Measurements from ENCODE around the gene KBTBD8.

DNA sequence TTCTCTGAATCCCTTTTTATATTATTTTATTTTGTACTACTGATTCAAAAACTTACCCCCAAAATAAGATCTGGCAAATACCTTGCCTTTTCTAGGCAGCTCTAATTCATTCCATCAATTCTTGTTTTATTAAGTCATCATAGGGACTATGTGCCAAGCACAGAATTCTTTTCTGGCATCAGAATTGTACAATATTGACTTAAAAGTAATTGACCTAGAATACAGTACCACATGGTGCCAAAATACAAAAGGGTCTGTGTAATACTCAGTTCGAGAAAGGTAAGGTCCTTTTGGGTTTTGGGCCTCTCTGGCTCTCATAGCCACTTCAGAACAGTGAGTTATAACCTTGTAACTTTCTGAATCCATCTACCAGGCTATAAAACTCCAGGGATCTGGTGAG, 46.2 kb downstream of the KBTBD8 start:
- TF ChIP-seq, protein P1, sequence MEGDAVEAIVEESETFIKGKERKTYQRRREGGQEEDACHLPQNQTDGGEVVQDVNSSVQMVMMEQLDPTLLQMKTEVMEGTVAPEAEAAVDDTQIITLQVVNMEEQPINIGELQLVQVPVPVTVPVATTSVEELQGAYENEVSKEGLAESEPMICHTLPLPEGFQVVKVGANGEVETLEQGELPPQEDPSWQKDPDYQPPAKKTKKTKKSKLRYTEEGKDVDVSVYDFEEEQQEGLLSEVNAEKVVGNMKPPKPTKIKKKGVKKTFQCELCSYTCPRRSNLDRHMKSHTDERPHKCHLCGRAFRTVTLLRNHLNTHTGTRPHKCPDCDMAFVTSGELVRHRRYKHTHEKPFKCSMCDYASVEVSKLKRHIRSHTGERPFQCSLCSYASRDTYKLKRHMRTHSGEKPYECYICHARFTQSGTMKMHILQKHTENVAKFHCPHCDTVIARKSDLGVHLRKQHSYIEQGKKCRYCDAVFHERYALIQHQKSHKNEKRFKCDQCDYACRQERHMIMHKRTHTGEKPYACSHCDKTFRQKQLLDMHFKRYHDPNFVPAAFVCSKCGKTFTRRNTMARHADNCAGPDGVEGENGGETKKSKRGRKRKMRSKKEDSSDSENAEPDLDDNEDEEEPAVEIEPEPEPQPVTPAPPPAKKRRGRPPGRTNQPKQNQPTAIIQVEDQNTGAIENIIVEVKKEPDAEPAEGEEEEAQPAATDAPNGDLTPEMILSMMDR (IDR thresholded peaks at IDR 0.05): no peak
- TF ChIP-seq POLR2A (IDR thresholded peaks at IDR 0.05): no peak
